Measurements from ENCODE around the gene ZNF483. TPM values are rescaled to one million over a fixed set of nuclear protein-coding genes. Genes with fewer than 3 reads are reported as not detected.
A peak's percentile ranks its signal among the peaks of the same experiment; 100 is the strongest.

Gene ZNF483
- total RNA-seq, 4 donors from 2014 or later, result 2.2 to 4.9 (median 3.4) TPM

DNA sequence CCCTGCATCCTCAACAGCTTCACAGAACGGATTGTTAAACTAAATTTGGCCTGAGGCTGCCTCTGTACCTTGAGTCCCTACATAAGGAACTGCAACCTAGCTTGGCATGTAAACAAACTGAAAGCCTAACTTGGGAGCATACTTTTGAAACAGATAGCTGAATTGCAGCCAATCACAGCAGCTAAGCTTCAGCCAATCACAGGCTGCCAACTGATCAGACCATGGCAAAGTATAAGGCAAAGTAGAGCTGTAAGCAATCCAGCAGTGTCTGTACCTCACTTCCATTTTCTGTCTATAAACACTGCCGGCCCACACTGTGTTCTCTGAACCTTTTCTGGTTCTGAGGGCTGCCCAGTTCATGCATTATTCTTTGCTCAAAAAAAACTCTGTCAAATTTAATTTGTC lies 8.9 kb upstream of the ZNF483 start:
- no peaks in the 10 kb centered on the region for H3K4me1 ChIP-seq
- H3K27me3 ChIP-seq, result no peaks in the 10 kb centered on the region
- in situ Hi-C loops (cut with MboI; ENCODE audit: low pct_ligation_motif_present in 1 of 4, low pct_unique_long_range_greater_than_20kb in 1 of 4, low sequenced_read_pairs in 3 of 4) (no loop called here), intact Hi-C loops (cut with DNase I; ENCODE audit: low total_unique reads) (no loop called here)
- no peak overlapping the region for H3K4me3 ChIP-seq
- no peaks in the 10 kb centered on the region for H3K36me3 ChIP-seq
- no peak for TF ChIP-seq EP300 (IDR thresholded peaks at IDR 0.05; ENCODE audit: low read depth)
- TF ChIP-seq POLR2A (IDR thresholded peaks at IDR 0.05), result no peak
- TF ChIP-seq, protein P1, sequence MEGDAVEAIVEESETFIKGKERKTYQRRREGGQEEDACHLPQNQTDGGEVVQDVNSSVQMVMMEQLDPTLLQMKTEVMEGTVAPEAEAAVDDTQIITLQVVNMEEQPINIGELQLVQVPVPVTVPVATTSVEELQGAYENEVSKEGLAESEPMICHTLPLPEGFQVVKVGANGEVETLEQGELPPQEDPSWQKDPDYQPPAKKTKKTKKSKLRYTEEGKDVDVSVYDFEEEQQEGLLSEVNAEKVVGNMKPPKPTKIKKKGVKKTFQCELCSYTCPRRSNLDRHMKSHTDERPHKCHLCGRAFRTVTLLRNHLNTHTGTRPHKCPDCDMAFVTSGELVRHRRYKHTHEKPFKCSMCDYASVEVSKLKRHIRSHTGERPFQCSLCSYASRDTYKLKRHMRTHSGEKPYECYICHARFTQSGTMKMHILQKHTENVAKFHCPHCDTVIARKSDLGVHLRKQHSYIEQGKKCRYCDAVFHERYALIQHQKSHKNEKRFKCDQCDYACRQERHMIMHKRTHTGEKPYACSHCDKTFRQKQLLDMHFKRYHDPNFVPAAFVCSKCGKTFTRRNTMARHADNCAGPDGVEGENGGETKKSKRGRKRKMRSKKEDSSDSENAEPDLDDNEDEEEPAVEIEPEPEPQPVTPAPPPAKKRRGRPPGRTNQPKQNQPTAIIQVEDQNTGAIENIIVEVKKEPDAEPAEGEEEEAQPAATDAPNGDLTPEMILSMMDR (IDR thresholded peaks at IDR 0.05), result no peak
- TF ChIP-seq POLR2AphosphoS5 (IDR thresholded peaks at IDR 0.05), result no peak
- no peak for DNase-seq
- 60 to 64% methylated on average over 1 to 2 of the region's 2 CpGs for WGBS, 2 donors (ENCODE audit: low coverage in 1 of 2)
- no peaks in the 10 kb centered on the region for H3K9me3 ChIP-seq
- H3K27ac ChIP-seq, result no peak overlapping the region

DNA sequence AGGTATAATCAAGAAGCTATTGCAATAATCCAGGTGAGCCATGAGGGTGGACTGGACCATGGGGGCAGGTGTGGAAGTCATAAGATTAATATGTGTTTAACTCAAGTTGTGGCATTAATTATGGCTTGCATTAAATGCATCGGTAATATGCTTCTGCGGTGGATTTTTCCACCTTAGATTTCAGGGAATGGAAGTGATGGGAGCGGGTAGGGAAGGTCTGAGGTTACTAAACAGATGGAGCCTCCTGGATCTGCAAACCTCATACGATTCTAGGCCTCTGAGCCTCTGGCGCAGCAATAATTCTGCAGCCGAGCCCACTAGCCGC lies 286 bp upstream of the ZNF483 start:
- TF ChIP-seq EP300 (IDR thresholded peaks at IDR 0.05; ENCODE audit: low read depth) (no peak), POLR2A (IDR thresholded peaks at IDR 0.05) (no peak), POLR2AphosphoS5 (IDR thresholded peaks at IDR 0.05) (no peak)
- TF ChIP-seq, protein P1 (IDR thresholded peaks at IDR 0.05), result no peak
- in situ Hi-C loops (cut with MboI; ENCODE audit: low pct_ligation_motif_present in 1 of 4, low pct_unique_long_range_greater_than_20kb in 1 of 4, low sequenced_read_pairs in 3 of 4) (no loop called here), intact Hi-C loops (cut with DNase I; ENCODE audit: low total_unique reads) (no loop called here)
- Histone ChIP-seq H3K9me3 (no peaks in the 10 kb centered on the region), H3K36me3 (no peaks in the 10 kb centered on the region), H3K27me3 (peaks cover 22% of the 10 kb centered on the region), H3K4me3 (peak overlapping the region; percentile 49 to 72 (median 59)), H3K27ac (peak overlapping the region in 3 of 4 donors; percentile 36 to 56 (median 50)), H3K4me1 (peaks cover 0 to 16% (median 5%) of the 10 kb centered on the region in 4 donors)
- DNase-seq, result no peak
- WGBS, 2 donors (ENCODE audit: low coverage in 1 of 2), result 32% methylated on average over 7 of the region's 7 CpGs; no CpG with 5 or more reads in 1 of the 2 donors

DNA sequence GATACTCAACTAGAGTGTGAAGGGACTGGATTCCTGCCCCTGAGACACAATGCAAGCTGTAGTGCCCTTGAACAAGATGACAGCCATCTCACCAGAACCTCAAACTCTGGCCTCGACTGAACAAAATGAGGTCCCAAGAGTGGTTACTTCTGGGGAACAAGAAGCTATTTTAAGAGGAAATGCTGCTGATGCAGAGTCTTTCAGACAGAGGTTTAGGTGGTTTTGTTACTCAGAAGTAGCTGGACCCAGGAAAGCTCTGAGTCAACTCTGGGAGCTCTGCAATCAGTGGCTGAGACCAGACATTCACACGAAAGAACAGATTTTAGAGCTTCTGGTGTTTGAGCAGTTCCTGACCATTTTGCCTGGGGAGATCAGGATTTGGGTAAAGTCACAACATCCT lies 2.4 kb downstream of the ZNF483 start:
- in situ Hi-C loops (cut with MboI; ENCODE audit: low pct_ligation_motif_present in 1 of 4, low pct_unique_long_range_greater_than_20kb in 1 of 4, low sequenced_read_pairs in 3 of 4), result no loop called here
- H3K9me3 ChIP-seq, result no peaks in the 10 kb centered on the region
- H3K4me1 ChIP-seq, result peaks cover 0 to 16% (median 5%) of the 10 kb centered on the region in 4 donors
- DNase-seq, result no peak
- H3K27me3 ChIP-seq, result peaks cover 22% of the 10 kb centered on the region
- intact Hi-C loops (cut with DNase I; ENCODE audit: low total_unique reads), result loop anchor here (2.0 kb wide), 1 partner anchor 25 kb away; no protein-coding TSS in a partner anchor
- TF ChIP-seq EP300 (IDR thresholded peaks at IDR 0.05; ENCODE audit: low read depth), result no peak
- no peak for TF ChIP-seq POLR2A (IDR thresholded peaks at IDR 0.05)
- no peak for TF ChIP-seq POLR2AphosphoS5 (IDR thresholded peaks at IDR 0.05)
- TF ChIP-seq, protein P1 (IDR thresholded peaks at IDR 0.05), result no peak
- H3K4me3 ChIP-seq, result no peak overlapping the region
- peaks cover 0 to 7% (median 0%) of the 10 kb centered on the region in 4 donors for H3K36me3 ChIP-seq
- WGBS, 2 donors (ENCODE audit: low coverage in 1 of 2), result 92 to 93% methylated on average over 2 of the region's 2 CpGs
- no peak overlapping the region for H3K27ac ChIP-seq

DNA sequence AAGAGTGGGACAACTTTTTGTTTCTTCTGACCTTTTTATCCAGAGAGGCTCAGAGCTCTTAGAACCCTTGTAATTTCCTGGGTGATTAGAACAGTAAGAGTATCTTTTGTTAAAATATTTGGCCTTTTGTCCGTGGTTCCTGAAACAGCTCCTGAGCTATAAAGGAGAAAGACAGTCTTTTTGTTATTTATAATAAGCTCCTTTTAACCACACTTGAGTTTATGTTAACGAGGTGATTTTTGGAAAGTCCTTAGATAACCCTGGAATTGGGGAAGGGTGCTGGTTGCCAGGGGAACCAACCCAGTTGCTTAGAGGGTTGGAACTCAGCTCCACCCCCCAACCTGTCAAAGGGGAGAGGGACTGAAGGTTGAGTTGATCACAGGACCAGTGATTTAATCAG lies 4.8 kb downstream of the ZNF483 start:
- in situ Hi-C loops (cut with MboI; ENCODE audit: low pct_ligation_motif_present in 1 of 4, low pct_unique_long_range_greater_than_20kb in 1 of 4, low sequenced_read_pairs in 3 of 4) (no loop called here), intact Hi-C loops (cut with DNase I; ENCODE audit: low total_unique reads) (no loop called here)
- no peak for TF ChIP-seq POLR2AphosphoS5 (IDR thresholded peaks at IDR 0.05)
- TF ChIP-seq EP300 (IDR thresholded peaks at IDR 0.05; ENCODE audit: low read depth), result no peak
- TF ChIP-seq POLR2A (IDR thresholded peaks at IDR 0.05), result no peak
- TF ChIP-seq, protein P1 (IDR thresholded peaks at IDR 0.05), result no peak
- H3K27ac ChIP-seq, result no peak overlapping the region
- no peak for DNase-seq
- WGBS, 2 donors (ENCODE audit: low coverage in 1 of 2), result 48 to 93% methylated on average over 2 of the region's 2 CpGs
- no peak overlapping the region for H3K4me3 ChIP-seq
- H3K4me1 ChIP-seq, result peaks cover 0 to 15% (median 5%) of the 10 kb centered on the region in 4 donors
- peaks cover 0 to 18% (median under 1%) of the 10 kb centered on the region in 4 donors for H3K36me3 ChIP-seq
- no peaks in the 10 kb centered on the region for H3K9me3 ChIP-seq
- peaks cover 22% of the 10 kb centered on the region for H3K27me3 ChIP-seq
